NCI-H128 (cell line): ENCODE results near the gene WDR45B.

Experiments
- DNase-seq: peaks from one replicate; lab custom pipeline; 2025; ENCODE audit not compliant: unreplicated experiment; lab: John Stamatoyannopoulos, UW

WDR45B gene

GRCh38 chr17:82631544-82631943 lies 16.7 kb downstream of the WDR45B start:
- no peak for DNase-seq

DNA sequence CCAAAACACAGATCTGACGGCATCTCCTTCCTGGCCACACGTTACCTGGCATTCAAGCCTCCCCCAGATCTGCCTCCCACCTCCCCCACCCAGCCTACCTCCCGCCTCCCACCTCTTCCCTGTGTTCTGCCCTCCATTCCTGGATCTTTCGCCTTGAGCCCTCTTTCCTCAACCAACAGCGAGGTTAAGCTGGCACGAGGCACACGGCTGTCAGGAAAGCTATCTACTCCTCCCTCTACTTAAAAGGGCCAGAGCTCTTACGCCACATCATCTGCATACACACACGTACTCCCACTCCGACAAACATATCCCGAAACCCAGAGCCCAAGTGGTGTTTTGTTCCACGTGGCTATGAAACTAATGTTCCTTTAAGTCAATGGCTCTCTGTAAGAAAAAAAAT lies 18.0 kb downstream of the WDR45B start:
- no peak for DNase-seq

GRCh38 chr17:82629748-82630147 lies 18.5 kb downstream of the WDR45B start:
- DNase-seq, result no peak

- DNase-seq, result no peak
Observed at GRCh38 chr17:82627405-82627804, 20.8 kb downstream of the WDR45B start.

DNA sequence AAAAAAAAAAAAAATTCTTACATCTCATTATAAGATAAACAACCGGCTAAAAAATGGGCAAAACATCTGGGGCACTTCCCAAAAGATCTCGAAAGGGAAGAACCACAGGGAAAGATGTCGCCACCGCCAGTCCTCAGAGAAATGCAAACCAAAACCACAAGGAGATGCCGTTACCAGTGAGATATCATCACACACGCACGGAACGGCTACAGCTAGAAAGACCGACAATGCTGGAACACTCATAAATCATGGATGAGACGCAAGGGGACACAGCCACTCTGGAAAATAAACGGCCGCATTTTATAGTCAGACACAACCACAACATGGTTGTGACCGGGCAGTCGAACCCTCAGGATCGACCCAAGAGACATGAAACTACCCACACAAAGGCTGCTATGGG lies 24.5 kb downstream of the WDR45B start:
- DNase-seq, result no peak

GRCh38 chr17:82619641-82620040 lies 28.6 kb downstream of the WDR45B start:
- no peak for DNase-seq

GRCh38 chr17:82619211-82619610 lies 29.0 kb downstream of the WDR45B start:
- no peak for DNase-seq

DNA sequence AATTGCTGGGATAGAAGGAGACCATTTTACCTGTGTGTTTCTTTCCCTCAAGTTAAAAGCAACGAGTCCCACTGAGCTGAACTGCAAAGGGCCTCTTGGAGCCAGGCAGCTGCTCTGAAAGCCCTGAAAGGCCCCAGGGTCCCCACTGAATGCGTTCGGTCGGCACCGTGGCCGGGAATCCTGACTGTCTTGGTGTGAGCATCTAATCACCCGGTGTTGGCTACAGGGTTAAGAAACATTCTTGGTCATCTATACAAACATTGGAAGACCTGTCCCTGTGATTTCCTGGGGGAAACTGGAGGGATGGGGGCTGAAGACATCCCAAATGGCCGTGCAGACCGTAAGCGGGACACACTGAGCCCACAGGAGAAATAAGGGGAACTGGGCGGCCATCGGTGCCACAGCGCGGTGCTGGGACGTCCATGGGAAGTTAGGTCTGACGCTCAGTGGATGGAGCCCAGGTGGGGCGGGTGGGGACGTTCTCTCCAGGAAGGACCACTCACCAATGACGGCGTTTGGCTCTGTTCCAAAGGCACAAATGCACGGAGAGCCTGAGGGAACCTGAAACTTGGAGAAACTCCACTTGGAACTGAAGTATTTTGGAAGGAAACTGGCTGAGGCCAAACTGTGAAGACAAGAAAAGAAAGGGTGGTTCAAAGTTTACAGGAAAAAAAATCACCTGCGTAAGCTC lies 32.1 kb downstream of the WDR45B start:
- no peak for DNase-seq

DNA sequence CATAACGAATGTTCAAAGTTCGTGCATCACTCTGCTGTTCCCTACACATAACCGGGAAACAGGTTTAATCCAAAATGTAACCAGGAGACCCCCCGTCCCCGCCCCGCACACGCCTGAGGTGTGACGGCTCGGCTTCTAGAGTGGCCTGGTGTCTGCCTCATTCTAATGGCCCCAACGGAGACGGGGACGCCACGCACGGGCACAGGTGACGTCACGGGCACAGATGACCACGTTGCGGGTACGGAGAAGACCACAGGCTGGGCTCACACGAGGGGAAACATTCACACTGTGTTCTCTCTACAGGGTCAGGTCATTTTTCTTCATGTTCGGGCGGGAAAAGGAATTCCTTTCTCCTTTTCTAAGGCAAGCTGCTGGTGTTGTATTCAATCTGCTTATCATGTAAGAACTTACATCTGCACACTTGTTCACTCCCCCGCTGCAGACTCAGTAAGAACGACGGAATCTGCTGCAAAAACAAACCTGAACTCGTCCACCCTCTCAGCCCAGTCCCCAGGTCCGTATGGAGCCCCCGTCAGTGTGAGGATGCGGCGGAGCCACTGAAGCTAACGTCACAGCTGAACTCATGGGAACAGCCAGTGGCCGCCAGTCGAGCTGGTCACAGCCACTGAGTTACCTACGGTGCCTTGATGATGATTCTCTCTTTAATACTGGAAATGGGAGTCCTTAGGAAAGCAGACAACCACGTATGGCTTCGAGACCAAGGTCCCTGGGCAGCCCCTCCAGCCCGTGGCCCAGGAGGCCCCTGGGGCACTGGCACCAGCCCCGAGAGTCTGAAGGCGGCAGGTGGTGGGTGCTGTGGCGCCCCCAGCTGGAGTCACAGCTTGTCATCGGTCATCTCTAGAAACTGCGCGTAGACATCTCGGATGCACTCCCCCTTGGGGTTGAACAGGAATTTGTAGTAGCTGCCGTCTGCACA lies 32.9 kb downstream of the WDR45B start:
- DNase-seq, result no peak

DNA sequence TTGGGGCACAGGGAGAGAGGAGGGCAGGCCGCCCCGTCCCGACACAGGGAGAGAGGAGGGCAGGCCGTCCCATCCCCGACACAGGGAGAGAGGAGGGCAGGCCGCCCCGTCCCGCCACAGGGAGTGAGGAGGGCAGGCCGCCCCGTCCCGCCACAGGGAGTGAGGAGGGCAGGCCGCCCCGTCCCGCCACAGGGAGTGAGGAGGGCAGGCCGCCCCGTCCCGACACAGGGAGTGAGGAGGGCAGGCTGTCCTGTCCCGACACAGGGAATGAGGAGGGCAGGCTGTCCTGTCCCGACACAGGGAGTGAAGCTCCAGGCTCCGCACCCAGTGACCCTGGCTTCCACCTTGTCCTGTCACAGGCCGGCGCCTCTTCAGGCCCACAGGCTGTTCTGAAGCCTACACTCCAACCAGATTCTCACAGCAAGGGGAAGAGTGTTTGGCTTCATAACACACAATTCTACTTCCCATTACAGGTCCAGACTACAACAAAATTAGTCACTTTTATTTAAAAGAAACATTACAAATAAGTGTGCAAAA lies 34.1 kb downstream of the WDR45B start:
- no peak for DNase-seq

- DNase-seq, result no peak
Observed at GRCh38 chr17:82613283-82614094, 34.8 kb downstream of the WDR45B start.

DNA sequence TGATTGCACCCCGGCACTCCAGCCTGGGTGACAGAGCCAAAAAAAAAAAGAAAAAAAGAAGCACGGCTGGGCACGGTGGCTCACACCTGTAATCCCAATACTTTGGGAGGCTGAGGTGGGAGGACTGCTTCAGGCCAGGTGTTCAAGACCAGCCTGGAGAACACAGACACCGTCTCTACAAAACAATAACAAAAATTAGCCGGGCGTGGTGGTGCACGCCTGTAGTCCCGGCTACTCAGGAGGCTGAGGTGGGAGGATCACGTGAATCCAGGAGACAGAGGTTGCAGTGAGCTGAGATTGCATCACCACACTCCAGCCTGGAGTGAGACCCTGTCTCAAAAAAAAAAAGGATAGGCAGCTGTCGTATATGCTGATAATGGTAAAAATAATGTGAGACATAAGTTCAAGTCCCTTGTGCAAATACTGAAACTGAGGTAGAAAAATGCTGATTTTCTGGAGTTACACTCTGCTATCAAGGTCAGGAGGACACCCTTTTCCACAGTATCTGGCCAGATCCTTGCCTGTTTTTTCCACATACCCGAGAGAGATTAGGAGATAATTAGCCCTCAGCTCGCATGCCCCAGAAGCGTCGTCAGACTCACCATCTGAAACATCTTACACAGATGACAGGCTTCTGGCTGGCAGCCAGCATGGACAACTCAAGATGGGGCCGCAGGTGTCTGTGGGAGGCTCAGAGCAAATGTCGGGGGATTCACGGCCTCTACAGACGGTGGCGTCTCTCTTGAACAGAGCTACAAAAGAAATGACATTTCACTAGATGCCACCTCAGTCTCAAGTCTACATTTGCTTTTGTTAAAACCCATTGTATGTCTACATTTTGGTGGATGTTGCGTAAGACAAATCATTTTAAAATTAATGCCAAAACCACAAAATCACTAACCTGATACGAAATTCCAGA lies 36.8 kb downstream of the WDR45B start:
- DNase-seq, result peak; percentile 18

DNA sequence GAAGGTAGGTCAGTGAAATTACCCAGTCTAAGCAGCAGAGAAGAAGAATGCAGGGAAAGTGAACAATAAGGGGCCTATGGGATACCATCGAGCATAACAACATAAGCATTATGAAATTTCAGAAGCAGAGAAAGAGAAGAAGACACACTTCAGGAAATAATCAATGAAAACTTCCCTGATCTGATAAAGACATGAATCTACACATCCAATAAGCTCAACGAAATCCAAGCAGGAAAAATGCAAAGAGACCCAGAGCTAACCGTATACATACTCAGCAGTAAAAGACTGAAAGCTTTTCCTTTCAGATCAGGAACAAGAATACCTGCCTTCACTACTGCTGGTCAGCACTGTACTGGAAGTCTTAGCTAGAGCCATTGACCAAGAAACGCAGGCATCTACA lies 38.6 kb downstream of the WDR45B start:
- no peak for DNase-seq

GRCh38 chr17:82608816-82609215 lies 39.4 kb downstream of the WDR45B start:
- no peak for DNase-seq

DNA sequence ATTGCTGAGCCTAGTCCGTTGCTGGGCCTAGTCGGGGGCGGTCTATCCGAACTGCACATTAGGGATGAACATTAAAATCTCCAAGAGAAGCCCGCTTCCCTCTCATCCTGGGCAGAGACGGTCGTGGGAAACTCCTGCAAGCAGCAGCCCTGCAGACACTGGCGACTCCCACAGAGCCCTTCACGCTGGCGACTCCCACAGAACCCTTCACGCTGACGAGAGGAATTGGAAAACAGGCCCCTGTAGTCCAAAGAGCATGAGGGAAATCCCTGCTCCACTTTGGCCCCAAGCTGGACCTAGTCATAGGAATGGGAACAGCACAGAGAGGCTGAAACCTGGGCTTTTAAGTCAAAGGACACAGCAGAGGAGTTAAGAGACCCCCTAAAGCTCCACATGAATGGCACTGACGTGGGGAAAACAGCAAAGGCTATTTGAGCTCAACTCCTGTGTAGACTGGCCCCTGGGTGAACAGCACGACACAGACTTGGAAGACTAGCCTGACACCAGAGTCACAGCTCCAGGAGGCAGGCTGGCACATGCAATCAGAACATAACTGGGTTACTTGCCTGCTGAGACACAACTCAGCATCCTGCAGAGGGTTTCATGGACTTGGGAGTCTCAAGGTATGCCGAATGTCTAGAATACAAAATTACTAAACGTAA lies 42.2 kb downstream of the WDR45B start:
- DNase-seq, result no peak

GRCh38 chr17:82604532-82604931 lies 43.7 kb downstream of the WDR45B start:
- DNase-seq, result no peak

DNA sequence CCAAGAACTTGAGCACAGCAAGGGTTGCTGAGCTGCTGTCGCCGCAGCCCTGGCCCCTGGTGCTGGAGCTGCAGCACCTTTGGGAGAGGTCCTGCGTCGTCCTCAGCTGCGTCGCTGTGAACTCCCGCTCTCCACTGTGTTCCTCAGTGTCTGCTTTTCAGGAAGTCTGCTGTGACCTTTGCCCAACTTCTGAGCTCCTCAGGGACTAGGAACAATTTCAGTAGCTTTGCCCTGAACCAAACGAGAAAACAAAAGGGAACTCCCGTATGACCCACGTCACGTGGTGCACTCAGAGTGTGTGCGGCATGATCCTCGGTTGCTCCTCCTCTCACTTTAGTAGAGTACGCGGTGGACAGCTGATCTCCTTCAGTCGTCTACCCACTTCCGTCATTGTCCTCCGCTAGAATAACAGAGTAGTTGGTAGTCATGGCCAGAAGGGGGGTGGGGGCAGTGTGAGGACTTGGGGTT lies 44.2 kb downstream of the WDR45B start:
- DNase-seq, result no peak

GRCh38 chr17:82602986-82603710 lies 45.1 kb downstream of the WDR45B start:
- no peak for DNase-seq

DNA sequence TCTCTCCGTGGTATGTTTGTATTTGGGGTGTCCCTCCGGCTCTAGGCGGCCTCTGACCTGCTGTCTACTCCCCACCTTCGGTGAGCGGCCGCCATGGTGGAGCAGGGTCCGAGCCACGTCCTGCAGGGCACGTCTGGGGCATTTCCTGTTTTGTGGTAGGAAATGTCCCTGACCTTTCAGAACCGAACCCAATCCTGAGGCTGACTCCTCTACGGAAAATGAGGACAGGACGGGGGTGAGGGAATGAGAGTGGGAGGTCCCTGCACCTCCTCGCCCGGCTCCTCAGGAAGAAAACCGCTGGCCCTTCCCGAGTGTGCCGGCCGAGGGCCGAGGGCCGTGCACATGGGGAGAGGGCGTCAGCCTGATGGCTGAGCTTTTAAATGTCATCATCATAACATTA lies 45.8 kb downstream of the WDR45B start:
- DNase-seq, result no peak
